Astrocyte (in vitro differentiated cells and primary cell): Measurements from ENCODE around the gene PRXL2B.
"Not testable (repeated sequence)": the region's sequence is repeated elsewhere in the genome, so short reads cannot be mapped to it uniquely, and the experiment has no call there.

Source experiments
- CTCF ChIP-seq: IDR thresholded peaks from 2 replicates; pipeline ENCODE4 v1.5.1; 2011; ENCODE audit warnings: low read depth, mild to moderate bottlenecking, inconsistent platforms, low read length, moderate library complexity; ENCODE audit not compliant: insufficient read depth
- EZH2 ChIP-seq: IDR thresholded peaks from 2 replicates; pipeline ENCODE4 v1.6.1; 2012; ENCODE audit warnings: mild to moderate bottlenecking, low read length, inconsistent platforms; ENCODE audit not compliant: insufficient read depth

- TF ChIP-seq CTCF, EZH2: not testable (repeated sequence)
These were observed 39.2 kb downstream of the PRXL2B start for GRCh38 chr1:2625748-2626147.
